ENCODE measurements around the gene SERGEF.
A peak's percentile ranks its signal among the peaks of the same experiment; 100 is the strongest.

Gene SERGEF

GRCh38 chr11:17768547-17768946 lies 244.3 kb downstream of the SERGEF start:
- H3K36me3 ChIP-seq (ENCODE audit: low read length), result no peaks in the 10 kb centered on the region
- H3K79me2 ChIP-seq (ENCODE audit: insufficient read depth, low read length), result no peaks in the 10 kb centered on the region
- no peaks in the 10 kb centered on the region for H3F3A ChIP-seq (ENCODE audit: insufficient read depth)
- H3K9me3 ChIP-seq (ENCODE audit: insufficient read depth, low read length), result no peaks in the 10 kb centered on the region
- H3K9me2 ChIP-seq (replicated peaks; ENCODE audit: insufficient read depth, low read length), result no peaks in the 10 kb centered on the region
- H3K4me3 ChIP-seq (ENCODE audit: insufficient read depth, low read length, poor library complexity, severe bottlenecking), result no peak overlapping the region
- no peak overlapping the region for H2AFZ ChIP-seq (ENCODE audit: low read depth, low read length, severe bottlenecking)
- no peaks in the 10 kb centered on the region for H4K20me1 ChIP-seq (ENCODE audit: low read depth, low read length)
- H3K9ac ChIP-seq (ENCODE audit: low read length), result no peak overlapping the region
- H3K27ac ChIP-seq (ENCODE audit: low read depth, low read length), result no peak overlapping the region
- no peaks in the 10 kb centered on the region for H3K27me3 ChIP-seq (ENCODE audit: low read length)
- no peak overlapping the region for H3K4me2 ChIP-seq (ENCODE audit: low read depth, low read length, poor library complexity, severe bottlenecking)
- TF ChIP-seq EZH2phosphoT487 (conservative IDR thresholded peaks at IDR 0.05; ENCODE audit: low read length), result no peak

- no peaks in the 10 kb centered on the region for H4K20me1 ChIP-seq (ENCODE audit: low read depth, low read length)
- H3K79me2 ChIP-seq (ENCODE audit: insufficient read depth, low read length), result no peaks in the 10 kb centered on the region
- H3F3A ChIP-seq (ENCODE audit: insufficient read depth), result no peaks in the 10 kb centered on the region
- H3K4me3 ChIP-seq (ENCODE audit: insufficient read depth, low read length, poor library complexity, severe bottlenecking), result no peak overlapping the region
- H3K9me3 ChIP-seq (ENCODE audit: insufficient read depth, low read length), result no peaks in the 10 kb centered on the region
- TF ChIP-seq CTCF (IDR thresholded peaks at IDR 0.05; ENCODE audit: insufficient read depth, low read length, poor library complexity, severe bottlenecking) (no peak), EZH2phosphoT487 (conservative IDR thresholded peaks at IDR 0.05; ENCODE audit: low read length) (no peak)
- no peak overlapping the region for H3K4me2 ChIP-seq (ENCODE audit: low read depth, low read length, poor library complexity, severe bottlenecking)
- H2AFZ ChIP-seq (ENCODE audit: low read depth, low read length, severe bottlenecking), result no peak overlapping the region
- H3K27me3 ChIP-seq (ENCODE audit: low read length), result no peaks in the 10 kb centered on the region
- no peaks in the 10 kb centered on the region for H3K9me2 ChIP-seq (replicated peaks; ENCODE audit: insufficient read depth, low read length)
- no peak overlapping the region for H3K9ac ChIP-seq (ENCODE audit: low read length)
- no peaks in the 10 kb centered on the region for H3K36me3 ChIP-seq (ENCODE audit: low read length)
- no peak overlapping the region for H3K27ac ChIP-seq (ENCODE audit: low read depth, low read length)
Observed at GRCh38 chr11:17767914-17768313, 244.9 kb downstream of the SERGEF start.

GRCh38 chr11:17767301-17767885 lies 245.5 kb downstream of the SERGEF start:
- no peaks in the 10 kb centered on the region for H3K9me3 ChIP-seq (ENCODE audit: insufficient read depth, low read length)
- H4K20me1 ChIP-seq (ENCODE audit: low read depth, low read length), result no peaks in the 10 kb centered on the region
- no peaks in the 10 kb centered on the region for H3K36me3 ChIP-seq (ENCODE audit: low read length)
- H3K9ac ChIP-seq (ENCODE audit: low read length), result no peak overlapping the region
- no peak overlapping the region for H3K4me3 ChIP-seq (ENCODE audit: insufficient read depth, low read length, poor library complexity, severe bottlenecking)
- H3K9me2 ChIP-seq (replicated peaks; ENCODE audit: insufficient read depth, low read length), result no peaks in the 10 kb centered on the region
- H3F3A ChIP-seq (ENCODE audit: insufficient read depth), result no peaks in the 10 kb centered on the region
- TF ChIP-seq CTCF (IDR thresholded peaks at IDR 0.05; ENCODE audit: insufficient read depth, low read length, poor library complexity, severe bottlenecking) (no peak), EZH2phosphoT487 (conservative IDR thresholded peaks at IDR 0.05; ENCODE audit: low read length) (no peak)
- no peaks in the 10 kb centered on the region for H3K79me2 ChIP-seq (ENCODE audit: insufficient read depth, low read length)
- H3K27ac ChIP-seq (ENCODE audit: low read depth, low read length), result no peak overlapping the region
- no peak overlapping the region for H3K4me2 ChIP-seq (ENCODE audit: low read depth, low read length, poor library complexity, severe bottlenecking)
- no peak overlapping the region for H2AFZ ChIP-seq (ENCODE audit: low read depth, low read length, severe bottlenecking)
- no peaks in the 10 kb centered on the region for H3K27me3 ChIP-seq (ENCODE audit: low read length)

- H3F3A ChIP-seq (ENCODE audit: insufficient read depth), result no peaks in the 10 kb centered on the region
- no peak overlapping the region for H3K9ac ChIP-seq (ENCODE audit: low read length)
- no peaks in the 10 kb centered on the region for H3K9me3 ChIP-seq (ENCODE audit: insufficient read depth, low read length)
- no peak overlapping the region for H3K4me2 ChIP-seq (ENCODE audit: low read depth, low read length, poor library complexity, severe bottlenecking)
- H3K9me2 ChIP-seq (replicated peaks; ENCODE audit: insufficient read depth, low read length), result no peaks in the 10 kb centered on the region
- no peak for TF ChIP-seq EZH2phosphoT487 (conservative IDR thresholded peaks at IDR 0.05; ENCODE audit: low read length)
- TF ChIP-seq CTCF (IDR thresholded peaks at IDR 0.05; ENCODE audit: insufficient read depth, low read length, poor library complexity, severe bottlenecking), result peak; percentile 26
- H2AFZ ChIP-seq (ENCODE audit: low read depth, low read length, severe bottlenecking), result no peak overlapping the region
- H4K20me1 ChIP-seq (ENCODE audit: low read depth, low read length), result no peaks in the 10 kb centered on the region
- no peak overlapping the region for H3K4me3 ChIP-seq (ENCODE audit: insufficient read depth, low read length, poor library complexity, severe bottlenecking)
- H3K27ac ChIP-seq (ENCODE audit: low read depth, low read length), result no peak overlapping the region
- no peaks in the 10 kb centered on the region for H3K79me2 ChIP-seq (ENCODE audit: insufficient read depth, low read length)
- H3K36me3 ChIP-seq (ENCODE audit: low read length), result no peaks in the 10 kb centered on the region
- no peaks in the 10 kb centered on the region for H3K27me3 ChIP-seq (ENCODE audit: low read length)
Observed at GRCh38 chr11:17766590-17766989, 246.3 kb downstream of the SERGEF start.
